NCI-H187 treated with DMSO at 0.1 percent for 48 hours (cell line): ENCODE measurements around the gene MELTF.

Source experiments
- DNase-seq: peaks from one replicate; lab custom pipeline; 2025; lab: John Stamatoyannopoulos, UW

The MELTF gene

GRCh38 chr3:197010556-197011351 lies 18.9 kb downstream of the MELTF start:
- DNase-seq: no peak

GRCh38 chr3:197009532-197010019 lies 20.0 kb downstream of the MELTF start:
- no peak for DNase-seq

- no peak for DNase-seq
Measured at GRCh38 chr3:197008436-197009209, 21.0 kb downstream of the MELTF start.

- no peak for DNase-seq
Measured at GRCh38 chr3:197007953-197008352, 21.7 kb downstream of the MELTF start.

- no peak for DNase-seq
Measured at GRCh38 chr3:197007296-197007940, 22.2 kb downstream of the MELTF start.

GRCh38 chr3:197006860-197007259 lies 22.8 kb downstream of the MELTF start:
- no peak for DNase-seq

GRCh38 chr3:197006446-197006845 lies 23.2 kb downstream of the MELTF start:
- DNase-seq: no peak

GRCh38 chr3:197003461-197004385 lies 25.9 kb downstream of the MELTF start:
- DNase-seq: no peak

- DNase-seq: no peak
Measured at GRCh38 chr3:197002701-197003454, 26.7 kb downstream of the MELTF start.

GRCh38 chr3:197001972-197002700 lies 27.5 kb downstream of the MELTF start:
- no peak for DNase-seq

- DNase-seq: no peak
Measured at GRCh38 chr3:197001106-197001971, 28.3 kb downstream of the MELTF start.

- no peak for DNase-seq
Measured at GRCh38 chr3:197000211-197000610, 29.4 kb downstream of the MELTF start.

GRCh38 chr3:196998966-196999760 lies 30.5 kb downstream of the MELTF start:
- no peak for DNase-seq

- no peak for DNase-seq
Measured at GRCh38 chr3:196997311-196997710, 32.3 kb downstream of the MELTF start.

- DNase-seq: peak; percentile 53
Measured at GRCh38 chr3:196996454-196997265, 33.0 kb downstream of the MELTF start.

GRCh38 chr3:196995646-196996355 lies 33.8 kb downstream of the MELTF start:
- DNase-seq: peak; percentile 11

- no peak for DNase-seq
Measured at GRCh38 chr3:196995027-196995426, 34.6 kb downstream of the MELTF start.
